GM11168 (cell line): ENCODE measurements around the gene SLC48A1.
"Not testable (repeated sequence)": the region's sequence is repeated elsewhere in the genome, so short reads cannot be mapped to it uniquely, and the experiment has no call there.

ENCODE experiments used
- in situ Hi-C: fragments of 300-500 bp; cut with MboI; formaldehyde crosslinking; loops from one replicate; pipeline ENCODE4 v1.12.0; 2022; ENCODE audit warnings: low sequenced_read_pairs; ENCODE audit not compliant: unreplicated experiment

Gene SLC48A1

GRCh38 chr12:47803191-47803875 lies 30.3 kb downstream of the SLC48A1 start:
- in situ Hi-C loops, result no loop called here

- in situ Hi-C loops, result no loop called here
These were observed 31.1 kb downstream of the SLC48A1 start for GRCh38 chr12:47804171-47804570.

GRCh38 chr12:47805417-47805816 lies 32.4 kb downstream of the SLC48A1 start:
- in situ Hi-C loops, result no loop called here

- in situ Hi-C loops, result no loop called here
These were observed 34.3 kb downstream of the SLC48A1 start for GRCh38 chr12:47807338-47807737.

- in situ Hi-C loops, result no loop called here
These were observed 35.0 kb downstream of the SLC48A1 start for GRCh38 chr12:47808050-47808449.

GRCh38 chr12:47808574-47809365 lies 35.7 kb downstream of the SLC48A1 start:
- in situ Hi-C loops, result no loop called here

GRCh38 chr12:47809518-47809917 lies 36.5 kb downstream of the SLC48A1 start:
- in situ Hi-C loops, result not testable (repeated sequence)

- in situ Hi-C loops, result no loop called here
These were observed 38.0 kb downstream of the SLC48A1 start for GRCh38 chr12:47811072-47811396.

GRCh38 chr12:47811581-47812484 lies 38.8 kb downstream of the SLC48A1 start:
- in situ Hi-C loops, result no loop called here

- in situ Hi-C loops, result no loop called here
These were observed 39.9 kb downstream of the SLC48A1 start for GRCh38 chr12:47812797-47813510.

GRCh38 chr12:47813511-47814196 lies 40.6 kb downstream of the SLC48A1 start:
- in situ Hi-C loops, result no loop called here

- in situ Hi-C loops, result no loop called here
These were observed 41.6 kb downstream of the SLC48A1 start for GRCh38 chr12:47814539-47815170.

GRCh38 chr12:47815447-47815846 lies 42.4 kb downstream of the SLC48A1 start:
- in situ Hi-C loops, result not testable (repeated sequence)

GRCh38 chr12:47816403-47817271 lies 43.6 kb downstream of the SLC48A1 start:
- in situ Hi-C loops, result no loop called here

GRCh38 chr12:47817272-47818006 lies 44.4 kb downstream of the SLC48A1 start:
- in situ Hi-C loops, result no loop called here

- in situ Hi-C loops, result no loop called here
These were observed 45.0 kb downstream of the SLC48A1 start for GRCh38 chr12:47818007-47818376.

- in situ Hi-C loops, result no loop called here
These were observed 45.6 kb downstream of the SLC48A1 start for GRCh38 chr12:47818467-47819137.
